Panc1 (cell line): Measurements from ENCODE around the gene CACNA1D. TPM values are rescaled to one million over a fixed set of nuclear protein-coding genes. Genes with fewer than 3 reads are reported as not detected.

Experiments
- ATAC-seq: fragments of 200-7000 bp; cut with Tn5 transposase; 2 replicates; pipeline ENCODE4 v1.9.1; 2020; ENCODE audit warnings: mild to moderate bottlenecking, moderate library complexity
- BruUV-seq: library from RNA; stranded (reverse); fragments of 400-500 nt; replicated peaks from 2 replicates; lab custom pipeline; 2021; lab: Mats Ljungman, UMichigan
- CTCF ChIA-PET: fragments of 300-600 bp; sonication (Branson Sonifier 250); formaldehyde crosslinking; loops from one replicate; lab custom pipeline; 2022; ENCODE audit warnings: antibody characterized with exemption; lab: Charles Lee
- POLR2A ChIA-PET: fragments of 300-600 bp; sonication (Branson Sonifier 250); formaldehyde crosslinking; loops from one replicate; lab custom pipeline; 2022; ENCODE audit warnings: antibody characterized with exemption; lab: Charles Lee
- DNase-seq: peaks from one replicate; pipeline ENCODE4 v3.0.0-alpha.2; 2010; ENCODE audit warnings: low read depth, low spot score
- H3K27ac ChIP-seq: 2 replicates; pipeline ENCODE4 v1.5.1; 2011; ENCODE audit warnings: mild to moderate bottlenecking, low read length, inconsistent platforms
- H3K27me3 ChIP-seq: fragments of 200-500 bp; sonication (Bioruptor generic); 2 replicates; pipeline ENCODE4 v1.6.0; 2014; ENCODE audit warnings: low read length, inconsistent platforms; ENCODE audit not compliant: control insufficient read depth, insufficient read depth
- H3K36me3 ChIP-seq: fragments of 200-500 bp; sonication (Bioruptor generic); 2 replicates; pipeline ENCODE4 v1.5.1; 2014; ENCODE audit warnings: inconsistent platforms, mild to moderate bottlenecking, low read length, moderate library complexity; ENCODE audit not compliant: control insufficient read depth, insufficient read depth
- H3K4me1 ChIP-seq: 2 replicates; pipeline ENCODE4 v1.5.1; 2011; ENCODE audit warnings: inconsistent platforms, mild to moderate bottlenecking, low read length, moderate library complexity; ENCODE audit not compliant: control insufficient read depth, insufficient read depth
- H3K4me3 ChIP-seq, 2 experiments: 2 replicates each; pipeline ENCODE4 v1.5.1; 2011 to 2012; ENCODE audit warnings: low read depth in 2 of 2, low read length in 2 of 2, mild to moderate bottlenecking in 2 of 2, inconsistent platforms in 1 of 2, moderate library complexity in 1 of 2
- H3K9me3 ChIP-seq: fragments of 200-500 bp; sonication (Bioruptor generic); 2 replicates; pipeline ENCODE4 v1.5.1; 2014; ENCODE audit warnings: low read depth, mild to moderate bottlenecking, inconsistent platforms, low read length, moderate library complexity; ENCODE audit not compliant: control insufficient read depth, insufficient read depth
- POLR2AphosphoS5 ChIP-seq: IDR thresholded peaks from 2 replicates; pipeline ENCODE4 v1.6.1; 2012; ENCODE audit warnings: mild to moderate bottlenecking, low read depth, low read length, moderate library complexity
- SIN3A ChIP-seq: IDR thresholded peaks from 2 replicates; pipeline ENCODE4 v1.6.1; 2012; ENCODE audit warnings: low read depth, mild to moderate bottlenecking, low read length, moderate library complexity, borderline replicate concordance; ENCODE audit not compliant: insufficient read depth
- TCF7L2 ChIP-seq: IDR thresholded peaks from 2 replicates; pipeline ENCODE4 v1.6.1; 2011; ENCODE audit warnings: mild to moderate bottlenecking, low read depth, low read length, inconsistent platforms
- in situ Hi-C: cut with HindIII; loops from 2 replicates; pipeline ENCODE4 v1.10.0; 2016; ENCODE audit warnings: low sequenced_read_pairs, low pct_unique_long_range_greater_than_20kb
- intact Hi-C: fragments of 100-400 bp; cut with micrococcal nuclease; formaldehyde crosslinking; loops from one replicate; pipeline ENCODE4 v1.10.0; 2022; ENCODE audit not compliant: unreplicated experiment
- total RNA-seq: library from RNA; stranded (reverse); gene quantifications from one replicate; pipeline ENCODE4 v1.2.1, GENCODE V29; 2021; ENCODE audit not compliant: unreplicated experiment
- TF ChIP-seq, protein P1 (sequence below): fragments of 450-650 bp; IDR thresholded peaks from 2 replicates; pipeline ENCODE4 v1.5.1; 2017; ENCODE audit warnings: mild to moderate bottlenecking
- TF ChIP-seq, protein P2 (sequence below), 2 experiments: IDR thresholded peaks; 2 replicates each; pipeline ENCODE4 v1.6.1; 2011 to 2012; ENCODE audit warnings: low read depth in 2 of 2, control low read depth in 1 of 2, low read length in 1 of 2, mild to moderate bottlenecking in 1 of 2, moderate library complexity in 1 of 2; ENCODE audit not compliant: insufficient read depth in 1 of 2

CACNA1D gene
- total RNA-seq, 1 experiment from 2014 or later, result 23.0 TPM

DNA sequence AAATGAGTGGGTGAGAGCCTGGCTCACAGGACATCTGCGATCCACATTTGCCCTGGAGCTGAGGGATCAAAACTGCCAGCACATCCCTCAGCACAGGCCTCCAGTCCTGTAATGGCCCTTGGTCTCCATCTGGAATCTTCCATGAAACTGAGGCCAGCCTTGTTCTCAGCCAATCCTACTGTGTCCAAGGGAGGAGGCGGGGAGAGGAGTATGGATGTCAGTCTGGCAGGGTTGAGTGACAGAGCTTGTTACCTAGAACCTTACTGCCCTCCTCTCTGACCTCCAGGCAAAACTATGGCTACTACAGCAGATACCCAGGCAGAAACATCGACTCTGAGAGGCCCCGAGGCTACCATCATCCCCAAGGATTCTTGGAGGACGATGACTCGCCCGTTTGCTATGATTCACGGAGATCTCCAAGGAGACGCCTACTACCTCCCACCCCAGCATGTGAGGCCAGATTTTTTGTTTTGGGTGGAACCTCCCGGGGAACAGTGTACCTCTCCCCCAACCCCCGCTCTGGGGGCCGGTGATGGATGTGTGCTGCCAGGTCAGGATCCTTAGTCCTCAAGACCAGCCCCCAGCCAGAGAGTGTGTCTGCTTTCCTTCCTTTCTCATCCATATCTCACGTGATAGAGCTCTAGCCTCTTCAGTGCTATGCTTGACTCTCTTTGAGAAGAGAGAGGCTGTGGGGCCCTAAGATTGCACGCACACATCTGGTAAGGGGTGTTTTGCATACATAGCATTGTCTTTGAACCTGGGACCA lies 310.5 kb downstream of the CACNA1D start:
- ATAC-seq (peak; percentile 84), DNase-seq (peak; percentile 13)
- POLR2A ChIA-PET, result no interaction called here
- in situ Hi-C loops (no loop called here), intact Hi-C loops (no loop called here)
- BruUV-seq, result no TSS peak
- Histone ChIP-seq H3K36me3 (no peaks in the 10 kb centered on the region), H3K4me1 (peaks cover 11% of the 10 kb centered on the region), H3K4me3 (no peak overlapping the region), H3K9me3 (no peaks in the 10 kb centered on the region), H3K27me3 (no peaks in the 10 kb centered on the region), H3K27ac (no peak overlapping the region; the same call in 1 of the 2 replicates)
- TF ChIP-seq TCF7L2 (no peak), POLR2AphosphoS5 (no peak), SIN3A (no peak)
- TF ChIP-seq, protein P1, sequence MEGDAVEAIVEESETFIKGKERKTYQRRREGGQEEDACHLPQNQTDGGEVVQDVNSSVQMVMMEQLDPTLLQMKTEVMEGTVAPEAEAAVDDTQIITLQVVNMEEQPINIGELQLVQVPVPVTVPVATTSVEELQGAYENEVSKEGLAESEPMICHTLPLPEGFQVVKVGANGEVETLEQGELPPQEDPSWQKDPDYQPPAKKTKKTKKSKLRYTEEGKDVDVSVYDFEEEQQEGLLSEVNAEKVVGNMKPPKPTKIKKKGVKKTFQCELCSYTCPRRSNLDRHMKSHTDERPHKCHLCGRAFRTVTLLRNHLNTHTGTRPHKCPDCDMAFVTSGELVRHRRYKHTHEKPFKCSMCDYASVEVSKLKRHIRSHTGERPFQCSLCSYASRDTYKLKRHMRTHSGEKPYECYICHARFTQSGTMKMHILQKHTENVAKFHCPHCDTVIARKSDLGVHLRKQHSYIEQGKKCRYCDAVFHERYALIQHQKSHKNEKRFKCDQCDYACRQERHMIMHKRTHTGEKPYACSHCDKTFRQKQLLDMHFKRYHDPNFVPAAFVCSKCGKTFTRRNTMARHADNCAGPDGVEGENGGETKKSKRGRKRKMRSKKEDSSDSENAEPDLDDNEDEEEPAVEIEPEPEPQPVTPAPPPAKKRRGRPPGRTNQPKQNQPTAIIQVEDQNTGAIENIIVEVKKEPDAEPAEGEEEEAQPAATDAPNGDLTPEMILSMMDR, result no peak
- TF ChIP-seq, protein P2, sequence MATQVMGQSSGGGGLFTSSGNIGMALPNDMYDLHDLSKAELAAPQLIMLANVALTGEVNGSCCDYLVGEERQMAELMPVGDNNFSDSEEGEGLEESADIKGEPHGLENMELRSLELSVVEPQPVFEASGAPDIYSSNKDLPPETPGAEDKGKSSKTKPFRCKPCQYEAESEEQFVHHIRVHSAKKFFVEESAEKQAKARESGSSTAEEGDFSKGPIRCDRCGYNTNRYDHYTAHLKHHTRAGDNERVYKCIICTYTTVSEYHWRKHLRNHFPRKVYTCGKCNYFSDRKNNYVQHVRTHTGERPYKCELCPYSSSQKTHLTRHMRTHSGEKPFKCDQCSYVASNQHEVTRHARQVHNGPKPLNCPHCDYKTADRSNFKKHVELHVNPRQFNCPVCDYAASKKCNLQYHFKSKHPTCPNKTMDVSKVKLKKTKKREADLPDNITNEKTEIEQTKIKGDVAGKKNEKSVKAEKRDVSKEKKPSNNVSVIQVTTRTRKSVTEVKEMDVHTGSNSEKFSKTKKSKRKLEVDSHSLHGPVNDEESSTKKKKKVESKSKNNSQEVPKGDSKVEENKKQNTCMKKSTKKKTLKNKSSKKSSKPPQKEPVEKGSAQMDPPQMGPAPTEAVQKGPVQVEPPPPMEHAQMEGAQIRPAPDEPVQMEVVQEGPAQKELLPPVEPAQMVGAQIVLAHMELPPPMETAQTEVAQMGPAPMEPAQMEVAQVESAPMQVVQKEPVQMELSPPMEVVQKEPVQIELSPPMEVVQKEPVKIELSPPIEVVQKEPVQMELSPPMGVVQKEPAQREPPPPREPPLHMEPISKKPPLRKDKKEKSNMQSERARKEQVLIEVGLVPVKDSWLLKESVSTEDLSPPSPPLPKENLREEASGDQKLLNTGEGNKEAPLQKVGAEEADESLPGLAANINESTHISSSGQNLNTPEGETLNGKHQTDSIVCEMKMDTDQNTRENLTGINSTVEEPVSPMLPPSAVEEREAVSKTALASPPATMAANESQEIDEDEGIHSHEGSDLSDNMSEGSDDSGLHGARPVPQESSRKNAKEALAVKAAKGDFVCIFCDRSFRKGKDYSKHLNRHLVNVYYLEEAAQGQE (IDR thresholded peaks at IDR 0.05; ENCODE audit: insufficient read depth in 1 of 2, low read depth in 2 of 2, low read length in 1 of 2), result no peak
- CTCF ChIA-PET, result no interaction called here

DNA sequence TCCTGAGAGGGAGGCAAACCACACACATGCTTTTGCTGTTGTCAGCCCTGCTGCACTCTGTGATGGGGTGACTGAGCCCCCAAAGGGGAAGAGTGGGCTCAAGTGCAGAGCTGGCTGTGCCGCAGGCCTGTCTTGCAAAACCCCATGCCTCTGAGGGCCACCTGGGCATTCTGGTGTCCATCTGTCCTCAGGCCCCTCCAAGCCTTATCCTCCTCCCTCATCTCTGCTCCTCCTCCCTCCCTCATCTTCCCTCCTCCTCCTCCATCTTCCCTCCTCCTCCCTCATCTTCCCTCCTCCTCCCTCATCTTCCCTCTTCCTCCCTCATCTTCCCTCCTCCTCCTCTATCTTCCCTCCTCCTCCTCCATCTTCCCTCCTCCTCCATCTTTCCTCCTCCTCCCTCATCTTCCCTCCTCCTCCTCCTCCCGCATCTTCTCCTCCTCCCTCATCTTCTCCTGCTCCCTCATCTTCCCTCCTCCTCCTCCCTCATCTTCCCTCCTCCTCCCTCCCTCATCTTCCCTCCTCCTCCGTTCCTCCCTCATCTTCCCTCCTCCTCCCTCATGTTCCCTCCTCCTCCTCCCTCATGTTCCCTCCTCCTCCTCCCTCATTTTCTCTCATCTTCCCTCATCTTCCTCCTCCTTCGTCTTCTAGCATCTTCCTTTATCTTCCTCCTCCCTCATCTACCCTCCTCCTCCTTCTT lies 311.2 kb downstream of the CACNA1D start:
- Histone ChIP-seq H3K4me3 (no peak overlapping the region), H3K27me3 (no peaks in the 10 kb centered on the region), H3K4me1 (peaks cover 11% of the 10 kb centered on the region), H3K9me3 (no peaks in the 10 kb centered on the region), H3K36me3 (no peaks in the 10 kb centered on the region), H3K27ac (no peak overlapping the region)
- intact Hi-C loops (no loop called here), in situ Hi-C loops (no loop called here)
- DNase-seq (no peak), ATAC-seq (no peak)
- ChIA-PET POLR2A (no interaction called here), CTCF (no interaction called here)
- BruUV-seq, result no TSS peak
- TF ChIP-seq, protein P2 (IDR thresholded peaks at IDR 0.05; ENCODE audit: insufficient read depth in 1 of 2, low read depth in 2 of 2, low read length in 1 of 2), result no peak
- TF ChIP-seq, protein P1, result no peak
- TF ChIP-seq TCF7L2, result no peak
- no peak for TF ChIP-seq POLR2AphosphoS5
- no peak for TF ChIP-seq SIN3A
